ENCODE measurements around the gene UPF3A.

- no peak for TF ChIP-seq YY1 (IDR thresholded peaks at IDR 0.05; ENCODE audit: insufficient read depth, insufficient read length)
- no peak for TF ChIP-seq ZNF274 (IDR thresholded peaks at IDR 0.05; ENCODE audit: low read depth, low read length)
- no peak for TF ChIP-seq SUZ12 (IDR thresholded peaks at IDR 0.05; ENCODE audit: extremely low read depth, insufficient read depth, insufficient read length)
Observed at GRCh38 chr13:114311908-114312307, 30.5 kb downstream of the UPF3A start.

Measured in NT2/D1 (cell line).